ENCODE data around the gene TARP.

GRCh38 chr7:38282081-38282480 is 8.6 kb upstream of the TARP start:
- no peak for TF ChIP-seq CTCF (IDR thresholded peaks at IDR 0.05)
- TF ChIP-seq EZH2phosphoT487 (IDR thresholded peaks at IDR 0.05), result no peak
